CD4-positive, alpha-beta T cell treated with Interleukin-6 for 4 hours (primary cell): Measurements from ENCODE around the gene MEA1.
A peak's percentile ranks its signal among the peaks of the same experiment; 100 is the strongest.
"Not testable (repeated sequence)": the region's sequence is repeated elsewhere in the genome, so short reads cannot be mapped to it uniquely, and the experiment has no call there.

ENCODE experiments used
- DNase-seq: peaks from one replicate; pipeline ENCODE4 v3.0.0-alpha.2; 2020; ENCODE audit warnings: mixed read lengths

Gene MEA1

GRCh38 chr6:43006251-43006650 is 7.5 kb downstream of the MEA1 start:
- DNase-seq, result no peak

GRCh38 chr6:43005844-43006243 is 7.9 kb downstream of the MEA1 start:
- no peak for DNase-seq

GRCh38 chr6:43001843-43002242 is 11.9 kb downstream of the MEA1 start:
- no peak for DNase-seq

- DNase-seq, result not testable (repeated sequence)
Measured at GRCh38 chr6:42998205-42998604, 15.5 kb downstream of the MEA1 start.

GRCh38 chr6:42996513-42996912 is 17.2 kb downstream of the MEA1 start:
- no peak for DNase-seq

GRCh38 chr6:42993445-42993844 is 20.3 kb downstream of the MEA1 start:
- DNase-seq, result no peak

GRCh38 chr6:42989923-42990322 is 23.8 kb downstream of the MEA1 start:
- DNase-seq, result no peak

- DNase-seq, result no peak
Measured at GRCh38 chr6:42988486-42989020, 25.2 kb downstream of the MEA1 start.

GRCh38 chr6:42987533-42988451 is 26.0 kb downstream of the MEA1 start:
- DNase-seq, result no peak

- DNase-seq, result peak; percentile 39
Measured at GRCh38 chr6:42984924-42985475, 28.7 kb downstream of the MEA1 start.

- peak; percentile 98 for DNase-seq
Measured at GRCh38 chr6:42984001-42984923, 29.5 kb downstream of the MEA1 start, which contains the start of gene PPP2R5D. Gene PPP2R5D (plus strand): TSS chr6:42984570. CDS start chr6:42984678, 108 bp downstream.

- DNase-seq, result no peak
Measured at GRCh38 chr6:42981836-42982235, 31.9 kb downstream of the MEA1 start.

GRCh38 chr6:42979523-42980177 is 34.1 kb downstream of the MEA1 start:
- peak; percentile 37 for DNase-seq

- DNase-seq, result peak; percentile 97
Measured at GRCh38 chr6:42978839-42979522, 34.8 kb downstream of the MEA1 start, which contains the start of gene PEX6. Gene PEX6 (minus strand): TSS chr6:42979181. CDS start chr6:42979150, 31 bp downstream.

- peak; percentile 10 for DNase-seq
Measured at GRCh38 chr6:42978487-42978838, 35.3 kb downstream of the MEA1 start.

GRCh38 chr6:42974919-42975505 is 38.7 kb downstream of the MEA1 start:
- no peak for DNase-seq

- no peak for DNase-seq
Measured at GRCh38 chr6:42973926-42974325, 39.8 kb downstream of the MEA1 start.

GRCh38 chr6:42971746-42972327 is 41.9 kb downstream of the MEA1 start:
- DNase-seq, result no peak

- DNase-seq, result no peak
Measured at GRCh38 chr6:42970871-42971612, 42.7 kb downstream of the MEA1 start.

- DNase-seq, result no peak
Measured at GRCh38 chr6:42969934-42970333, 43.8 kb downstream of the MEA1 start.
